Activated CD4-positive, alpha-beta T cell treated with anti-CD3 and anti-CD28 coated beads for 48 hours (primary cell): ENCODE measurements around the gene NCK1.

Experiments
- DNase-seq: peaks from one replicate; pipeline ENCODE4 v3.0.0-alpha.2; 2020

Gene NCK1

GRCh38 chr3:136861890-136862616 lies at the start of gene NCK1:
TSS of gene NCK1 (plus strand) at chr3:136862208. CDS start at chr3:136928002, 65,794 bp downstream.
- DNase-seq = peak; percentile 98

DNA sequence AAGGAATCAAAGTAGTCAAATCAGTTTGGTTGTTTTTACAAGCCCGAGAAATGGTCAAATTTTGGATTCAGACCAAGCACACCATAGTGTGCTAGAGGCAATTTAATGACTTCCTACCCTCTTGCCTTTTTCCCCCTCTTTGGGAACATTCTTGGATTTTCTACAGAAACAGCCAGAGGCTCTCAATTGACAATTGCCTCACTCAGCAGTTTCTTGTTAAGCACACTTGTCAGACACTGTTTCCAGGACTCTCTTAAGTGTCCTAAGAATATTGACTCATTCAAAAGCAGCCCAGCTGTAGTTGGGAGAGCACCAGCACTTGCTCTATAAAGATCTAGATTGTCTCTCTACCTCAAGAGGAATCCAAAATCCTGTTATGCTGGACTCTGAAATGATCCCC lies 44.6 kb upstream of the NCK1 start:
- DNase-seq = no peak

GRCh38 chr3:136818191-136818768 lies 43.7 kb upstream of the NCK1 start:
- peak; percentile 73 for DNase-seq

GRCh38 chr3:136818769-136819391 lies 43.1 kb upstream of the NCK1 start, which contains the start of gene SLC35G2:
TSS of gene SLC35G2 (plus strand) at chr3:136819126. CDS start at chr3:136854461, 35,335 bp downstream.
- peak; percentile 41 for DNase-seq

DNA sequence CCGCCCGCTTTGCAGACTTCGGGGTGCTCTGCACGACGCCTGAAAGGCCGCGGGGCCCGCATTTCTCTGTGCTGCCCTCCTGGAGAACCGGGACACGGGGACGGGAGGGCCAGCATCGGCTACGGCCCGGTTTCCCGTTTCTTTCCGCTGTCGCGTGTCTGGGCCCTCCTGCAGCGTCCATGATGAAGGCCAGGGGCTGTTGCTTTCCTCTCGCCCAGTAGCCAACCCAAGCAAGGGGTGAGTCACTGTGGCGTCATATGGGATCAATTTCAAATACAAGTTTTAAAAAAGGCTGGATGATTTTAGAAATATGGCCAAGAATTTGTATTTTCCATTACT lies 42.6 kb upstream of the NCK1 start:
- peak; percentile 47 for DNase-seq

GRCh38 chr3:136819731-136820679 lies 42.0 kb upstream of the NCK1 start:
- DNase-seq = peak; percentile 38

DNA sequence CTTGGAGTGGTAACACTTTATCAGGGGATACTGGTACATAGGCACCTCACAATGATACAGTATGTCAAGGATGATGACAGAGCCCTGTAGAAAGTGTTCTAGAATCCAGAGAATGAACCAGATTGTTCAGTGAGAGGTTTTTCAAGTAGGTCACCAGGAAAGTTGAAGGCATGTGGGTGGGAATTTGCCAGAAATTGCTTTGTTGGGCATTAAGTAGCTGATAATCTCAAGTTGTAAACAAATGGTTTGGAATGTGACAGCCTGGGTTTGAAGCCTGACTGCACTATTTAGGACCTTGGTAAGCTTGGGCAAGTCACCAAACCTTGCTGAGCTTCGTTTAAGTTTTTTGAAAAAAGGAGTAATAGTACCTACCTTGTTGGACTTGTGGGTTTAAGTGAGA lies 30.5 kb upstream of the NCK1 start:
- DNase-seq = no peak

DNA sequence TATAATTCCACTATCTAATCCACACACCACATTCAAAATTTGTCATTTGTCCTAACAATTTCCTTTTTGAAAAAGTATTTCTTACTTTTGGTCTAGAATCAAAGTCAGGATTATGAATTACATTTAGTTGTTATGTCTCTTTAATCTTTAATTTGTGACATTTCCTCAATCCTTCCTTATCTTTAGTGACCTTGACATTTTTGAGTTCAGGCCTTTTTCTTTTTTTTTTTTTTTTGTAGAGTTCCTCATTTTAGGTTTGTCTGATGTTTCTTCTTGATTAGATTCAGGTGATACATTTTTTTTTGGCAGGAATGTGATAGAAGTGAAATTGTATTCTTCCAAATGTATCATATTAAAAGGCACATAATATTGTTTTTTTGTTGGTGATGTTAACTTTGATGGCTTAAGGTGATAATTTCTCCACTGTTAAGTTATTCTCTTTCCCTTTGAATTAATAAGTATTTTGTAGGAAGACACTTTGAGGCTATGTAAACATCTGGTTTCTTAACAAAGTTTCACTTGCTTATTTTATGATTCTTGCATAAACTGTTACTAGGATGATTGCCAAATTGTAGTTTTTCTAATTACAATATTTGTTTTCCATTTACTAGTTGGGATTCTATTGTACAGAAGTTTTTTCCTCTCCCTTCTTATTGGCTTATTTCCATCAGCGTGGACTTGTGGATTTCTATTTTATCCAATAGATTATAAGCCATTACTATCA lies 26.8 kb upstream of the NCK1 start:
- DNase-seq = no peak

DNA sequence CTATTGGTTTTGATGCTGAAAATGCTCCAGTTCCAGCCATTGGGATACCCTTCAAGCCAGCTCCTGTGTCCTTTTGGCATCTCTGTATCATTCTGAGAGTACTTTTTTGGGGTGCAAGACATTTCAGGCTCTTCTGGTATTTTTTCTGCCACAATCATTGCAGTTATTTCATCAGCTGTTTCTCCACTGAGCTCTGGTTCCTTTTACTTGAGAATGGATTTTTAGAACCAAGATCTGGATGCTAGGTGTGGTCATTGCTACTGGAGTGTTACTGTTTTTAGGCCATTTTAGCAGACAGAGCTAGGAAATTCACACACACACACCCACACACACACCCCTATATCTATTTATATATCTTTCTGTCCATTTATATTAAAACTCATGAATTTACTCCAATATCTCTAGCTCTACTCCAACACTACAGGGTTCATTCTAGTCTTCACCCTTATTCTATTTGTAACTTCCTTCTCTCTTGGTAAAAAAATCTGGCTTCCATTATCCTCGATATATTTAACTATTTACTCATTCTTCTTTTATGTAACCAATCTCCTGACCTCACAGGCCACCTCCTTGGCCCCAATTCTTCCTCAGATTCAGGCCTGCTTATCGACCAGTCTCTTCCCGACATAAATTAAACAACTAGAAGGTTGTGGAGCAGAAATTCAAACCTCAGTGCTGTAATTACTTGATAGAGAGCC lies 26.0 kb upstream of the NCK1 start:
- no peak for DNase-seq

DNA sequence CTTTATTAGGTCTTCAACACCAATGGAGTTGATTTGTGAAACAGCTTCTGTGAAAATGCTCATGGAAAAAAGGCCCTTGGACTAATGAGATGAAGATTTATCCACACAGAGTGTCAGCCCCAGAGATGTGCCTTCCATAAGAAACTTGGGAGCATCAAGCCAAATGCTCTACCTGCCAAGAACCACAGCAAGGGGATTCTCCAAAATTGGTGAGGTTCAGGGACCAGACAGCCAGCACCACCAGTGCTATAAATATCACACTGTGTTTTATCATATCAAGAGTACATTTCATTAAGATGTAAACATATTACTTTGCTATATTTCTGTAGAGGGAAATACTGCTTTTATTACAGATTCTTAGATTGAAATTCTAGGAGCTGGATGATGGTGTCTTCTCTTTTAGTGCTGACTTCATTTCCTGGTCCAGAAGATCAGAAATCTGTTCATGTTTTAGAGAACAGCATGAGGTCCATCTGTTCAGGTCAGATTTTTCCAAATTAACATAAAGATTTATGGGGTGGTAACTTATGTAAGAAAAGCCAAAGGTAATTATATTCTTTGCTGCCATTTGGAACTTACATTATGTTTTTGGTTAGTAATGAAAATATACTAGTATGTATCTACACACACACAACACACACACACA lies 25.4 kb upstream of the NCK1 start:
- no peak for DNase-seq

- DNase-seq = no peak
Observed at GRCh38 chr3:136838641-136839555, 23.1 kb upstream of the NCK1 start.

- no peak for DNase-seq
Observed at GRCh38 chr3:136839556-136839931, 22.5 kb upstream of the NCK1 start.

GRCh38 chr3:136840252-136840651 lies 21.8 kb upstream of the NCK1 start:
- DNase-seq = no peak

- no peak for DNase-seq
Observed at GRCh38 chr3:136842294-136842693, 19.7 kb upstream of the NCK1 start.

DNA sequence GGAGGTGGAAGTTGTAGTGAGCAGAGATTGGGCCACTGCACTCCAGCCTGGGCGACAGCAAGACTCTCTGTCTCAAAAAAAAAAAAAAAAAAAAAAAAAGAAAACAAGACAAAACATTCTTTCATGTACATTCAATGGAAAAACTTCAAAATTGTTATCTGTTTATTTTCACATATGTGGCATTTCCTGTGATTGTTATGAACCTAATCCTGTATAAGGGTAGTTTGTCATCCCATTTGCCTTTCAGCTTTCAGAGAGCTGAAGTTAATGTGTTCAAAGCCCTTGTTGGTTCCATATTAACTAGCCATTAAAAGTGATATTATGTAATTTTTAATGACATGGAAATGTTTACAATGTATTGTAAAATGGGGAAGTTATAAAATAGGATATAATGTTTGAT lies 17.3 kb upstream of the NCK1 start:
- no peak for DNase-seq

DNA sequence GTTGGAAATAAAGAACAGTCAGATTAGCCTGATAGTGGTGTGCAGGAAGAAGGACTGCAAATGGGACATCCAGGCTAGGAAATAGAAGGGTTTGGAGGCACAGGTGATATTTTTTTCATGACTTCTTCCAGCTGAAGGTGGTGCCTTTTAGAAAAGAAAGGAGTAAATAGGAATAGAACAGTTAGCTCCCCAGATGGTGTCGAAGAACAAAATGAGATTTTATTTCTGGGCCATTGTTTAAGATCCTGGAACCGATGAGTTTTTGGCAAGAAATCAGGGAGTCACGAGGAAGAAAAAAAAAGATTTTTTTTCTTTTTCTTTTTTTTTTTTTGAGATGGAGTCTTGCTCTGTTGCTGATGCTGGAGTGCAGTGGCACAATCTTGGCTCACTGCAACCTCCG lies 9.8 kb upstream of the NCK1 start:
- no peak for DNase-seq

GRCh38 chr3:136856665-136857064 lies 5.3 kb upstream of the NCK1 start:
- DNase-seq = no peak

- DNase-seq = no peak
Observed at GRCh38 chr3:136858381-136858780, 3.6 kb upstream of the NCK1 start.

- no peak for DNase-seq
Observed at GRCh38 chr3:136860541-136860940, 1.5 kb upstream of the NCK1 start.

DNA sequence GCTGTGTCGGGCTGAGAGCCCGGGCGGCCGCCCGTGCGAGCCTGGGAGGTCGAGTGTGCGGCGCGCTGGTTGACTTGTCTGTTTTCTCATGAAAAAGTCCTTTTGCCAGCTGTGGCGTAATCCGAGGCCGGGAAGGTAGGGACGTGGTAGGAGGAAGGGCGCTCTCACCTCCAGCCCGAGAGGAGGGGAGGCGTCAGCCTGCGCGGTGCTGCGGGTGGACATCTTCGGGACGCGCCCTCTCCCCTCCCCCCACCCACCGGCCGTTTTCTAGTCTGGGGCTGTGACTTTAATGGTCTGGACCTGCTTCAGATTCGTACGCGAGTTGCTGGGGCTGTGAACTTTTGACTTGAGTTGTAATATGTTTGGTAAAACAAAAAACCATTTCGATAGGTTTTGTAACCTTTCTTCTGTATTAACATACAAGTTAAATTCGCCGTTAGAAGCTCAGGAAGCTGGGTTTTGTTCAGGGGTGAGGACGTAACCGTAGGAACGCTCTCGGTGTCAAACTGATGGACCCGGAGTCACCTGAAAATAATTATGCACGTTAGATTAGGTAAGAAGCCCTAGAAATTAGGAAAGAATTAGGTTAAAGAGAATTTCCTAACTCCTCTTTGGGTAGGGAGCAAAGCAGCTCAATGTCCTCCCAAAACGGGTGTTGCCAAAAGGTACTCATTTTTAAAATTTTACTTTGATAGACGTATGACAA lies 762 bp downstream of the NCK1 start:
- DNase-seq = peak; percentile 59
